ENCODE measurements around the gene BCAP31.

Gene BCAP31

GRCh38 chrX:153724252-153725038, at the start of gene BCAP31, which contains the start of gene ABCD1:
TSS of gene BCAP31 (minus strand) at chrX:153724387. CDS start at chrX:153723244, 1,143 bp downstream.
TSS of gene ABCD1 (plus strand) at chrX:153724856. CDS start at chrX:153725267, 411 bp downstream.
- DNase-seq = peak; percentile 91

DNA sequence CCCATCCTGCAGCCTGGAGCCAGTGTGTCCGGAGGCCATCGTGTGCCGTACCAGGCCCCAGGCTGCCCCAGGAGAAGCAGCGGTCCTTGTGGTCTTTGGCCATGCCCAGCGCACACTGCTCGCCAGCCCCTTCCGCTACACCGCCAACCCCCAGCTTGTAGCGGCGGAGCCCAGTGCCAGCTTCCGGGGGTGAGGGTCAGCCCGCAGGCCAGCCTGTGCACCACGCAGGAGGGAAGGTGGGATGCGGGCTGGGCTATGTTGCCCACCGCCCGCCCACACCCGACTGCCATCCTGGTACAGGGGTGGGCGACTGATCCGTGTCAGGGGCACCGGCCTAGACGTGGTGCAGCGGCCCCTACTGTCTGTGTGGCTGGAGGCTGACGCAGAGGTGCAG, 49.0 kb upstream of the BCAP31 start:
- no peak for DNase-seq

DNA sequence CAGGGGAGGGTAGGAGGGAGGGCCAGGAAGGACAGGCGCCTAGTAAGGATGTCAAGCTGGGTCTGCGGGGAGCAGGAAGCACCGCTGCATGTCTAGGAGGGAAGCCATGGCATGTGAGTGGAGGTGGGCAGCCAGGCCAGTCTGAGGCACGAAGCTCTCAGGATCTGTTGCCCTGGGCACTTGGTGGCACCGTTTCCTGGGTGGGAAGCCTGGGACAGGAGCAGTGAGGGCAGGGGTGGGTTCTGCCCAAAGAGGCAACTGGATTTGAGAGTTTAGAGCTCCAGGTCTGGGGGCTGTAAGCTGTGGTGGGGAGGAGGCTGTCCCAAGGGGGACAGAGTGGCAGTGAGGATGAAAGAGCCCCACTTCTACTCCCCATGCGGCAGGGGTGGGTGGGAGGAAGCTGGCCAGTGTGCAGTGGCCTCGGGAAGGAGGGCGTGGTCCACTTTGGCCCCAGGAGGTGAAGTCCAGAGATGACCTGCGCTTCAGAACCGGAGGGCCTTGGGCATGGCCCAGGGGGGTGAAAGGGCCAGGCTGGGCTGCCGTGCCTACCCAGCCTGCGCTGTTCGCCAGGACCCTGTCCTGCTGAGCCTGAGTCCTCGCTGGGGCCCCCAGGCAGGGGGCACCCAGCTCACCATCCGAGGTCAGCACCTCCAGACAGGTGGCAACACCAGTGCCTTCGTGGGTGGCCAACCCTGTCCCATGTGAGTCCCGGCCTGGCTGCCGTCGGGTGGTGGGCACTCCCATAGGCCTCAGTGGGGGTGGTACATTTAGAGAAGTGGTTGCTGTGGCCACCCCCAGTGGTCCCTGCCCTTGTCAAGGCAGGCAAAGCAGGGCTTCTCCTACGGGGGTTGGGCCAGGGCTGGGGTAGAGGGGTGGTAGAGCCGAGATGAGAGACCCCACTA, 48.4 kb upstream of the BCAP31 start:
- DNase-seq = no peak

DNA sequence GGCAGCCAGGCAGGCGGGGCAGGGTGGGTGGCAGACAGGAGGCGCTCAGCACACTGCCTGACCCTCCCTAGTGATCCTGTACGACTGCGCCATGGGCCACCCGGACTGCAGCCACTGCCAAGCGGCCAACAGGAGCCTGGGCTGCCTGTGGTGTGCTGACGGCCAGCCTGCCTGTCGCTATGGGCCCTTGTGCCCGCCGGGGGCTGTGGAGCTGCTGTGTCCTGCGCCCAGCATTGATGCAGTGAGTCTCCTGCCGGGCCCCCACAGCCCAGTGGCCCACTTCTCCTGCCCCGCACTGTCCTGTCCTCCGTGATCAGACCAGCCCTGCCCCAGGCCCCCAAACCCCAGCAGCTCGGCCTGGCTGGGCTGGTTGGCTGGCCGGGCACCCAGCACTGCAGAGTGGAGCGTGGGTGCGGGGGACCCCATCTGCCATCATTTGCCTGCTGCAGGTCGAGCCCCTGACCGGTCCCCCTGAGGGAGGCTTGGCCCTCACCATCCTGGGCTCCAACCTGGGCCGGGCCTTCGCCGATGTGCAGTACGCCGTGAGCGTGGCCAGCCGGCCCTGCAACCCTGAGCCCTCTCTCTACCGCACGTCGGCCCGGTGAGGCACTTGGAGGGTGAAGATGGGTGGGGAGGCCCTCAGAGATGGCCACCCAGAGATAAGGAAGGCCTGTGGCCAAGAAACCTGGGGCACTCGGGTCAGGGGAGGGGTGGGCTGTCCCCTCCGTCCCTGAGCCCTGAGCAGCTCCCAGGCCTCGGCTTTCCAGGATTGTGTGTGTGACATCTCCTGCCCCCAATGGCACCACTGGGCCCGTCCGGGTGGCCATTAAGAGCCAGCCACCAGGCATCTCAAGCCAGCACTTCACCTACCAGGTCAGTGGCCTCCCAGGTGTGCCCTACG, 47.5 kb upstream of the BCAP31 start:
- no peak for DNase-seq

DNA sequence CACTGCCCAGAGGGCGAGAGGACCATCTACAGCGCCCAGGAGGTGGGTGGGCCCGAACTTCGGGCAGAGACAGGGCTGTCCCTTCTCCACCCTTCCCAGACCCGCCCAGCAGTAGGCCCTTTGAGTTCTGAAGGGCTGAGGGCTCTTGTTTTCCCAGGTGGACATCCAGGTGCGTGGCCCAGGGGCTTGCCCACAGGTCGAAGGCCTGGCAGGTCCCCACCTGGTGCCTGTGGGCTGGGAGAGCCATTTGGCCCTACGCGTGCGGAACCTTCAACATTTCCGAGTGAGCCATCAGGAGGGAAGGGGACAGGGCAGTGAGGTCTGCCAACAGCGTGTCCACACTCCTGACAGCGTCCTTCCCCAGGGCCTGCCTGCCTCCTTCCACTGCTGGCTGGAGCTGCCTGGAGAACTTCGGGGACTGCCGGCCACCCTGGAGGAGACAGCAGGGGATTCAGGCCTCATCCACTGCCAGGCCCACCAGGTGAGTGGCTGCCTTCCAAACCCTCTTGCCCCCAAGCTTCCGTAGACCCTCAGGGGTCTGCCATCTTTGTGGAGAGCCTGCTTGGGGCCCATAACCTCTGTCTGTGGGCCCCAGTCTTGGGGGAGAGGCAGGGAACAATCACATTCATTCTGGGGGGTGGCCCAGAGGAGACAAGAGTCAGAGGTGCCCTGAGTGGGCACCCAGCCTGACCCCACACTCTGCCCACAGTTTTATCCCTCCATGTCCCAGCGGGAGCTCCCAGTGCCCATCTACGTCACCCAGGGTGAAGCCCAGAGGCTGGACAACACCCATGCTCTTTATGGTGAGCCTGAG, 46.6 kb upstream of the BCAP31 start:
- DNase-seq = no peak

- no peak for DNase-seq
Observed at GRCh38 chrX:153769865-153770600, 45.8 kb upstream of the BCAP31 start.

DNA sequence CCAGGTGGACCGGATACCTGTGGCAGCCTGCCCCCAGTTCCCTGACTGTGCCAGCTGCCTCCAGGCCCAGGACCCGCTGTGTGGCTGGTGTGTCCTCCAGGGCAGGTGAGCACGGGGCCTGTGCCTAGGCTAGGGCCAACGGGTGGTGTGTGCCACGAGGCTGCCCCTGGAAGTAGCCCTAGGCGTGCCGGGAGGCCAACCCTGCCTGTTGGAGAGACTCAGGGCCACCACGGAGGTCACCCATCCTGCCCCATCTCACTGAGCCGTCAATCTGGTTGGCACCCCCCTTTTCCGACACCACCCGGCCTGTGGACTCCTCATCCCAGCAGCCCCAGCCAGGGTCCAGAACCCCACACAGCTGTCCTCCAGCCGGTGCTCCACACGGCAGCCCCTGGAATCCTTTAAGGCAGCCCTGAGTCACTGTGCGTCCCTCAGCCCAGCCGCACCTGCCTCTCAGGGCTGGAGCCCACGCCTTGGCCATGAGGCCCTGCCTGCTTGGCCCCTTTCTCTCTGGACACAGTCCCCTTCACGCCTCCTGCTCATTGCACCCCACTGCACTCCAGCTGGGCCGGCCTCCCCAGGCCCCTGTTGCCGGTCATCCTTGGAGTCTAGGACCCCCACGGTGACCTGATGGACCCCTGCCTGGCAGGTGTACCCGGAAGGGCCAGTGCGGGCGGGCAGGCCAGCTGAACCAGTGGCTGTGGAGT, 45.1 kb upstream of the BCAP31 start:
- DNase-seq = no peak

GRCh38 chrX:153768311-153769157, 44.3 kb upstream of the BCAP31 start:
- DNase-seq = no peak

GRCh38 chrX:153767674-153768055, 43.5 kb upstream of the BCAP31 start:
- no peak for DNase-seq

GRCh38 chrX:153766871-153767673, 42.9 kb upstream of the BCAP31 start:
- DNase-seq = no peak

DNA sequence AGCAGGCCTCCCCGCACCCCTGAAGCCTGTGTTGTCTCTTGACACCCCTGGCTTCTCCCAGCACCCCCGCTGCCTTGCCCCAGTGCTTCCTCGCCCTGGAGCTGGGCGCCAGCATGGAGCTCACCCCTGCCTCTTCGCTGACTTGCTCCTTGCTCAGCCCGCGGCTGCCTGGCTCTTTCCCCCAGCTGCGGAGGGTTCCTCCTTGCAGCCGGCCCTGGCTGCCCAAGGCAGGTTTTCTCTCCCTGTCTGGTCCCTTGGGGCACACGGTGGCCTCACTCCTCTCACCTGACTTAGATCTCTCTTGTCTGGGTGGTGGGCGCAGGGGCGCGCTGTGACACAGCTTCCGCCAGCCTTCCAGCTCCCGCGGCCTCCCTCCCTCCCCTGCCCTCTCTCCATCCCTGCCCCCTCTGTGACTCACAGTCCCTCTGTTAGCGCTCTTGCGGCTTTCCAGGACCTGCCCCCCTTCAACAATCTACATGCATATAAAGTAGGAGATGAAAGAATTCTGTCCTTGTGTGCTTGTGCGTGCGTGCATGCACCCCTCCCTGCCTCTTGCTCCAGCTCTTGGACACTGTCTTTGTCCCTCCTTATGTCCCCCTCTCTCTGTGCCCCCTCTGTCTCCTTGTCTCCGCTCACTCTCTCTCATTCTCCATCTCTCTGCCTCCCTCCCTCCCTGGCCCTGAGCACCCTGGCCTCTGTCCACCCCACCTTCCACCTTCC, 42.1 kb upstream of the BCAP31 start:
- no peak for DNase-seq

GRCh38 chrX:153765138-153766079, 41.2 kb upstream of the BCAP31 start:
- no peak for DNase-seq

GRCh38 chrX:153764786-153765137, 40.6 kb upstream of the BCAP31 start:
- DNase-seq = no peak

GRCh38 chrX:153763989-153764755, 40.0 kb upstream of the BCAP31 start, which contains the start of gene PLXNB3:
TSS of gene PLXNB3 (plus strand) at chrX:153764249. CDS start at chrX:153765536, 1,287 bp downstream.
- peak; percentile 85 for DNase-seq

GRCh38 chrX:153763298-153763932, 39.2 kb upstream of the BCAP31 start:
- no peak for DNase-seq
